ENCODE measurements around the gene ZFP69. TPM values are rescaled to one million over a fixed set of nuclear protein-coding genes. Genes with fewer than 3 reads are reported as not detected.

Gene ZFP69
- total and polyA plus RNA-seq, 2 of the 4 experiments (the other 2 are of a cell fraction), result 1.2 to 1.6 TPM

DNA sequence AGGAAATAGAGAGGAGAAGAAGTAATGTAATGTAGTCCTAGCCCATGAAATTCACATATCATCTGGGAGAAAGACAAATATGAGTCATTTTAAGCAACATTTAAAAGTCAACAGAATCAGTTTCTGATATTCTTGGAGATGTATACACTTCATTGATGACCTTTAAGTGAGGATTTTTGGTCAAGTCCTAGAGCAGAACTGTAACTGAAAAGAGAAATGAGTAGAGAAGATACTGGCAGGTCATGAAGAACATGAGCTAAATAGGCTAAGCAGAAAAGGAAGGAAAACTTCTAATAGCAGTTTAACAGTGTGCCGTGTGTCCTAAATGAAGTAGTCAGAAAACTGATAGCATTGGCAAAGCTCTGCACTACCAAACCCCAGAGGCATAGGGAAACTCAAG, 22.2 kb upstream of the ZFP69 start:
- Histone ChIP-seq H2AK9ac (replicated peaks; ENCODE audit: low read depth, low read length, poor library complexity) (no peak overlapping the region), H3K79me1 (ENCODE audit: low read depth in 1 of 2, low read length in 2 of 2) (peaks cover 9 to 10% of the 10 kb centered on the region in 2 experiments; a peak in 3 of 4 replicates), H3K36me3 (ENCODE audit: control insufficient read depth, insufficient read depth, low read length) (peaks cover 15% of the 10 kb centered on the region), H4K8ac (ENCODE audit: low read depth in 2 of 2, low read length in 2 of 2) (no peak overlapping the region), H2BK120ac (ENCODE audit: low read depth, low read length) (no peak overlapping the region), H3K23ac (ENCODE audit: low read depth, low read length) (no peak overlapping the region), H3K4me3 (ENCODE audit: insufficient read depth, low read depth, low read length) (no peak overlapping the region), H2AK5ac (ENCODE audit: low read depth, low read length) (no peak overlapping the region), H3K4ac (ENCODE audit: low read depth, low read length) (no peak overlapping the region), H3K4me1 (ENCODE audit: control insufficient read depth, insufficient read depth, low read length) (no peaks in the 10 kb centered on the region), H3K18ac (ENCODE audit: low read depth, low read length) (no peak overlapping the region), H2BK20ac (ENCODE audit: low read depth, low read length) (no peak overlapping the region), H3K9me3 (ENCODE audit: control insufficient read depth, insufficient read depth, low read length) (peaks cover 48% of the 10 kb centered on the region), H3K9me1 (ENCODE audit: insufficient read depth, low read length) (no peaks in the 10 kb centered on the region), H3K14ac (replicated peaks; ENCODE audit: low read depth, low read length) (no peak overlapping the region), H3K27me3 (ENCODE audit: control insufficient read depth, insufficient read depth, low read length) (no peaks in the 10 kb centered on the region), H4K91ac (ENCODE audit: insufficient read depth, low read depth, low read length) (no peak overlapping the region), H3K56ac (ENCODE audit: extremely low read depth, insufficient read depth, low read length) (no peak overlapping the region), H4K5ac (ENCODE audit: low read depth, low read length) (no peak overlapping the region), H4K20me1 (ENCODE audit: insufficient read depth, low read length) (no peaks in the 10 kb centered on the region), H3K4me2 (ENCODE audit: low read depth, low read length) (no peak overlapping the region), H2BK15ac (ENCODE audit: low read depth, low read length) (no peak overlapping the region), H3K9ac (ENCODE audit: low read depth, low read length) (no peak overlapping the region), H3K27ac (ENCODE audit: insufficient read depth, low read length) (no peak overlapping the region), H2BK5ac (ENCODE audit: low read depth, low read length, poor library complexity, severe bottlenecking) (no peak overlapping the region), H2AFZ (replicated peaks; ENCODE audit: low read length, poor library complexity) (no peak overlapping the region)
- POLR2A ChIA-PET (ENCODE audit: unreplicated experiment), result no interaction called here
- no CpG with 5 or more reads among the region's 1 CpG for WGBS, 2 experiments (ENCODE audit: extremely low coverage in 2 of 2, insufficient read length in 1 of 2)
- TF ChIP-seq MAFK (IDR thresholded peaks at IDR 0.05; ENCODE audit: low read depth, low read length), result no peak
- TF ChIP-seq, protein P1, sequence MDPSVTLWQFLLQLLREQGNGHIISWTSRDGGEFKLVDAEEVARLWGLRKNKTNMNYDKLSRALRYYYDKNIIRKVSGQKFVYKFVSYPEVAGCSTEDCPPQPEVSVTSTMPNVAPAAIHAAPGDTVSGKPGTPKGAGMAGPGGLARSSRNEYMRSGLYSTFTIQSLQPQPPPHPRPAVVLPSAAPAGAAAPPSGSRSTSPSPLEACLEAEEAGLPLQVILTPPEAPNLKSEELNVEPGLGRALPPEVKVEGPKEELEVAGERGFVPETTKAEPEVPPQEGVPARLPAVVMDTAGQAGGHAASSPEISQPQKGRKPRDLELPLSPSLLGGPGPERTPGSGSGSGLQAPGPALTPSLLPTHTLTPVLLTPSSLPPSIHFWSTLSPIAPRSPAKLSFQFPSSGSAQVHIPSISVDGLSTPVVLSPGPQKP (IDR thresholded peaks at IDR 0.05; ENCODE audit: borderline replicate concordance, low read depth, low read length), result no peak
- CTCF ChIA-PET, result no interaction called here
- dilution Hi-C loops (cut with HindIII; ENCODE audit: low sequenced_read_pairs, unreplicated experiment) (no loop called here), in situ Hi-C loops (cut with MboI; ENCODE audit: low sequenced_read_pairs) (no loop called here), intact Hi-C loops (cut with micrococcal nuclease) (no loop called here)
- no TSS peak for BruUV-seq (replicated peaks)
- DNase-seq, result no peak
- no peak for ATAC-seq (ENCODE audit: low read depth)
